NCI-H446 treated with DMSO at 0.1 percent for 48 hours (cell line): ENCODE results near the gene LARGE2.

Experiments
- DNase-seq: peaks from one replicate; lab custom pipeline; 2025; lab: John Stamatoyannopoulos, UW

LARGE2 gene

DNA sequence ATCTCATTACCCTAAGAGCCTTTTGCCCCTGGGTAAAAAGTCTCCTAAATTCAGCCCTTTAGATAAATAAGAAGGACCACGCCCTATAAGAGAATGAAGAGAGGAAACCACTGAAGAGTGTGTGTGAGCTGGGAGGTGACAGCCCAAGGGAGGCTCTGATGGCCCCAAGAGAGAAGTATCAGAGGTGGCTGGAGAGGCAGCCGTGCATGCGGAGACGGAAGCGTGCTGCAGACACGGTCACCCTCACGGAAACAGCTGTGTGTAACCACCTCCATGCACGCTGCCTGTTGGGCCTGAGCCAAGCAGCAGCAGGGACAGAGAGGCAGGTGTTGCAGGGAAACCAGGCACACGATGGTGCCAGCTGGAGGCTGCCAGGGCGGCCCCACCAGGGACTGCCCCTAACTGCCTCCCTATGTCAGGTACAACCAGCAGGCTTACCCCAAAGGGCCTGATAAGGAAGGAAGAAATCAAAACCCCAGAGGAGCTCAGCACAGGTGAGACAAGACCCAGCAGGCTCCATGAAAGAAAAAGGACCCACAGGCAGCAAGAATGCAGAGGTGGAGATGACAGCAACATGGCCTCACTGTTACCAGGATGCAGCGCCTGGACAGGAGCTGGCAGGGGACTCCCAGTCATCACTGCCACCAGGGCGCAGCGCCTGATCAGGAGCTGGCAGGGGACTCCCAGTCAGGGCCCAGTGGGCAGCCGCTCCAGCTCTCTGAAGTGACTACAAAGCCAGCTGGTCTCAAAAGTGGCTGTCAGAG, 7.8 kb downstream of the LARGE2 start:
- no peak for DNase-seq

DNA sequence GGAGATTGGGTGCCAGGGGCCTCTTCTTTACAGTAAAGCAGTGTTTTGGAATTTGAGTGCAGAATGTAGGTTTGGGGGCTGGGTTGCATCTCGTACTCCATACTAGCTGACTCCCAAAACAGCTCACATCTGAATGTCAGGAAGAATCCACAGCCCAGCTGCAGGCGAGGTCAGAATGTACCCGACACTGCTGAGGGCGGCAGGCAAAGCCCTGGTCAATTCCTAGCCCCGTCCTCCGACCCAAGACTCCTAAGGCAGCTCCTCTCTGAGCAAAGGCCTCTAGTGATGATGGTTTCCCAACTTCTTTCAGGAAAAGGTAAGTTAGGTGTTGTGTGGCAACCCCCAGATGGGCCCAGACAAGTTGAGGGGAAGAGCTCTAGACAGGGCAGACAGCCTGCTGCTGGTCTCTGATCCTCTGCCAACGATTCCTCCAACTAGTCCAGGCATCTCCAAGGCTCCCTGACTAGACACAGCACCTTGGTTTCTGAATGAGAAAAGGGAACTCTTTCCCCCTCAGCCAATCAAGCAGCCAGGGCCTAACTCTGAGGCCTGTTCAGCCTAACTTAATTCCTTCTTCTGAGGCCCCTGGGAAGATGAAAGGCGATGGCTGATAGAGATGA, 8.6 kb downstream of the LARGE2 start:
- DNase-seq: no peak

DNA sequence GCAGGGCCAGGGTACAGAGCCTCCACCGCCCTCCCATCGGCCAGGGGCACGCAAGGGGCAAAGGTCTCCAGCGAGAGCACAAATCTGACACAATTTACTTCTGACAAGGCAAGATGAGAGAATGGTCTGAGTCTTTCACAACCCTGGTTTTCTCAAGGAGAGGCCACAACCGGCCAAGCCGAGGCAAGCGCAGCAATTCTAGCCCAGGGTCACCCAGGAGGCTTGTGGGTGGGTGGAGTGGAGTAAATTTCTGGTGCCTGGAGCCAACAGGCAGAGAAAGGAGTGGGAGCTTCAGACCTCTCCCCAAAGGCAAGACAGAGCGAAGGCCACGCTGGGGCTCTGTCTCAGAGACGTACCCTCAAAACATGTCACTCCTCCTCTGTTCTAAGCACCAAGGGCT, 9.3 kb downstream of the LARGE2 start:
- DNase-seq: no peak

DNA sequence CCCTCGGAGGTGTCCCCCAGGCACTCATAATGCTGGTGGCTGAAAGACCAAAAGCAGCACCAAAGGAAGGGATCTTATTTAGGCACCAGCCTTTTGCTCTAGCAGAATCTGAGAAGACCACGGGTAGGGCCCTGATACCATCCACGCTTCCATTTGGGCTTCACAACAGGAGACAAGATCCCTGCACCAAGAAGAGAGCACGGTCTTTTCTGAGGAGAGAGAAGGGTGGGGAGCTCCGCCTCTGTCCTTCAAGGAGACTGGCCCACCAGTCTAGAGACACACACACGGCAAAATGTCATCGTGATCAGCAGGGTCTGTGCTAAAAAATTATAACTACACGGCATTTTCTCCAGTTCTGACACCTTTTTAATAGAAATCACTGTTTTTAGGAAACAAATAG, 9.8 kb downstream of the LARGE2 start:
- no peak for DNase-seq

DNA sequence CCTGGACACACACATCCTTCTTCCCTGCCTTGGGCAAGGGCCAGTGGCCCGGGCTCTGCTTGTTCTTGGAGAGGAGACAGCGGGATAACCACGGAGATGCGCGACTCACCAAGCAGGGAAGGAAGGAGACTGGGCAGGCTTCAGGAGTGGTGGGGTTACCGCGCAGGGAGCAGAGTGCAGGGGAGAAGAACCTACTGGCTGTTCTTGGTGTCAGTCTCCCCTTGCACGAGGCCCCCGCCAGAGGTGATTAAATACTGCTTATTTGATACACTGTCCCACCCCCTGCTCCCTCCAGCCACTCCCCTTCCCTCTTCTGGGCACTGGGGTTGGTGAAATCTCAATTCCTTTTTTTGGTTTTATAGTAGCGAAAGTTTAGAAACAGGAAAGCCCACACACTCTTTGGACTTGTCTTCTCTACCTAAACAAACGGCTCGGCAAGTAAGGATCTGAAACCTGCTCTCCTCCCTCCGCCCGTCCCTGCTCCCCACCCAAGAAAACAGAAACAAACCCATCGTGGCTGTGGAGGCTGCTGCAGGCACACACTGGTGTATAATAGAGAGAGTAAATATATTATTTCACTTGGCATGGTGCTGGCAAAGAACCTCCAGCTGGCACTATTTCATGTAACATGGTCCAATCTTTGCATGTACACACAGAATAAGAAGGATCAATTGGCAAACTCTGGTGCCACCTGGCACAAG, 10.8 kb downstream of the LARGE2 start:
- peak; percentile 20 for DNase-seq

DNA sequence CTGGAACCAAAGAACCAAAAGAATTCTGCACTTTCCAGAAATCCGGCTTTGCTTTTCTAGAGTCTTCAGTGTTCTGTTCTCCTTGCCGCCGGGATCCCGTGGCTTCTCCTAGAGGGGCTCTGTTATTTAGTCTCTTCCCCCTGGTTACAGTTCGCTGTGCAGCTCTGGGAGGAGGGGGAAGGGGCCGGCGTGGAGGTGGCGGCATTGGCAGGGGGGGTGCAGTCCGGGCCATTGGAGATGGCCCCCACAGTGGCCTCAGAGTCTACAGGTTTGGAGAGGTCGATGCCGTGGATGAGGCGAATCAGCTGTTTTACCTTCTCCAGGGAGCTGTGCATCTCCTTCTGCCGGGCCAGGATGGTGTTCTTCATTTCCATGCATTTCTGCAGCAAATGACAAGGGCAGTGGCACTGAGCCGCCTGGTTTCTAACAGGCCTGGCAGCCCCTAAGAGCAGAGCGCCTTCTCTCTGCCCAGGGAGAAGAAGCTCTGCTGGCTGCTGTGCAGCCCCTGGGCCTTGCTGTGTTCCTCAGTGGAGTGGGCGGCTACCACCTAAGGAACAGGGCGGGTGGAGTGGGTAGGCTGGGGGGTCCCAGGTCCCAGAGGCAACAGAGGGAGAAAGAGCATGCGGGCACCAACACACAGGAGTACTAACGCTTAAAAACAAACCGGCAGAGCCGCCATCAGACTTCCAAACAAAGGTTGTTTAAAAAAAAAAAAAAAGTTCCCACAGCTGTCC, 11.6 kb downstream of the LARGE2 start:
- no peak for DNase-seq

DNA sequence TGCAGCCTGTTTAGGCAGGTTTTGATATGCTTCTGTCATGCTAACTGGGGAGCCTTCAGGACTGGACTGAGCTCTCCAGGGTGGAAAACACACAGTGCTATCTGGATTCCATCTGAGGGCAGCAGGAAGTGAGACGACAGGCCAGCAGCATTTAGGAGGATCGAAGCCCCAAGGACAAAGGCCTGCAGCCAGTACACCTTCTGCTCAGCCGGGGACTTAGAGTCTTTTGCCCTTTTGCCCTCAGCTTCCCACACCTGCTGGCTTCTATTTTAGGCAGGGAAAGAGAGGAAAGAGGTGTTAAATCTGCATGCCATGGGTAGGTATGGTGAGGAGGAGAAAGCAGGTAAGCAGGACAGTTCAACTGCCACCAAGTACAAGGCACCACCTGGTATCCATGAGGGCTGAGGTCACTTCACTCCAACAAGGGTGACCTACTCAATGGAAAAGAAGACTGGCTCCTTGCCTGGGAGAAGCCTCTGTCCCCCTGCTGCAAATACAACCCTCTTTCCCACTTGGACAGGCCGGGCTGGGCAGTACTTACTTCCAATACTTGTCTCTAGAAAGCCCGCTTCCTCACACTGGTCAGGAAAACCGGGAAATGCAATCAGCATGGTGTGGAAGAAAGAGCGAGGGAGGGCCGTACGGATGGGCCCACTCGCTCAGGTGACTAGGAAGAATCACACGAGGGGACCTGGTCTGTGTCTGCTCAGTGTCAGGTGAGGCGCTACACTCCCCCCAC, 12.3 kb downstream of the LARGE2 start:
- no peak for DNase-seq

DNA sequence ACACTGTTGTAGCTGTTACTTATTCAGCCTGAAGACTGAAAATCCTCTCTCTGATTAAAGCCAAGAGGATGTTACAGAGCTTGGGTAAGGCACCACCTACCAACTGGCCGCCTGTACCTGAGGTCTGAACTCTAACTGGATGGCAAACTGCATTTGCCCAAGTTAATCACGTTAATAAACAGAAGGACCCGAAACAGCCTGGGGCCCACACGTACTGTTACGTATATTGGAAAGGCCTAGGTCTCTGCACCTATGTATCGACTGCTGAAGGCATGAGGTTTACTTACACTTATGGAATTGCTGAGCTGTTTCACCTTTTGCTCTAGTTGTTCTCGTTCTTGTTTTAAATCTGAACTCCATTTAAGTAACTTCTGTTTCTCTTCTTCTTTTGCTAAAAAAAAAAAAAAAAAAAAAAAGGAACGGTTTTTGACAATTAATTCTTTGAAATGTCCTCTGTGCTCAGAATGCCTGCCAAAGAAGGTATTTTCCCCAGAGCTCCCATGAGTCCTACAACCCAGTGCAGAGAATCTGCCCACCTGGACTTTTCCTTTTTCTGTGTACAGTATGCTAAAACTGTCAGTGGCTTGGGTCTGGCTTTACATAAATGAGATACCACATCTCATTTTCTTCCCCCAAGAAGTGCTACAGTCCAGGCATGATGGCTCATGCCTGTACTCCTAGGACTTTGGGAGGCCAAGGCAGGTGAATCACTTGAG, 13.1 kb downstream of the LARGE2 start:
- DNase-seq: no peak

DNA sequence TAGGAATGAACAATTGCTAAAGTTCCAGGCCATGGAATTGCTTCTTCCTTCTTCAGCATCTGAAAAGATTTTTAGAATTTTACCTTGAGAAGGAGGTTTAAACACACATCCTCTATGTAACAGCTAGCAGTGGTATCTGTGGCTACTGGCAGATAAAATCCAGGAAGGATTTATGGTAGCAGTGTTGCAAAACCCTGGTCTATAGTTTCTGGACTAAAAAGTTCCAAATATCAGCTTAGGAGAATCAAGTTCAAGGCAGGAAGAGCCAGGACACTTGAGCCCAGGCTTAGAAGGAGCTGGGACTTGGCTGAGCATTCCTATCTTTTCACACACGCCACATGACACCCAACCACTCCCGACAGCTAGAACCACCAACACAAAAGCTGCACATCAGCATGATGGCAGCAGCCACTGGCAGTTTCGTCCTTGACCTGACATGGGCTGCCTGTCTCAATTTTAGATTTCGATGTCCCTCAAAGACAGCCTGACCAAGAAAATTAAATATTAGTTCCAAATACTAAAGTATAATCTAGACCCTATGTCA, 14.1 kb downstream of the LARGE2 start:
- DNase-seq: no peak

DNA sequence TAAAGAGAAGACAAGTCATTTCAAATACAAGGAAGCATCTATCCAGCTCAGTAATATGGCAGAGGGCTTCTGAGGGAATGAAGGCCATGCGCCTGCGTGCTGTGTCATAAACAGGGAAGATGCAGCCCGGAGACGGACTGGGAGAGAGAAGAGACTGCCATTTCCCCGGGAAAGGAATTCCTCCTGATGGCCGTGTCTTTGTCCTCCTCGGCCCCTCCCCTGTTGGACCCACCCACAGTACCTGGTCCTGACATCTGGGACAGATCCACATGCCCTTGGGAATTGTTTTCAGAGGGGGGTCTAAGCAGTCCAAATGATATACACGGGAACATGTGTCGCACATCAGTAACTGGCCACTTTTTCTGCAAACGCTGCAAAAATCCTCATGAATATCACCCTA, 15.5 kb downstream of the LARGE2 start:
- DNase-seq: no peak

DNA sequence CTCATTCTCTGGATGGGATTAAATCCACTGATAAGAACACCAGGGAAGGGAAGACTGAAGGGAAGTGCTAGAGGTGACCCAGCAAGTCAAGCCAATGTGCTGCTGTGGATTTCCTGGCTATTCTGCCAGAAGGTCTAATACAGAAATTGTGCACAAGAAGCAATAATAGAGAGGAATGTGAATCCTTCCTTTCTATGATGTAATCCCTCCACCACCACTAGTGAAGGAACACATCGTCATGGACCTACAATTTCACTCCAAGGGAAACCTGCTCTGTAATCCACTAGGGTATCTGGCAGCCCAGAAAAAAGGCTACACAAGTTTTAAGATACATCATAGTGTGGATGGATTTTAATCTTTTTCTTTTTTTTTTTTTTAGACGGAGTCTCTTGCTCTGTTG, 17.4 kb downstream of the LARGE2 start:
- no peak for DNase-seq

DNA sequence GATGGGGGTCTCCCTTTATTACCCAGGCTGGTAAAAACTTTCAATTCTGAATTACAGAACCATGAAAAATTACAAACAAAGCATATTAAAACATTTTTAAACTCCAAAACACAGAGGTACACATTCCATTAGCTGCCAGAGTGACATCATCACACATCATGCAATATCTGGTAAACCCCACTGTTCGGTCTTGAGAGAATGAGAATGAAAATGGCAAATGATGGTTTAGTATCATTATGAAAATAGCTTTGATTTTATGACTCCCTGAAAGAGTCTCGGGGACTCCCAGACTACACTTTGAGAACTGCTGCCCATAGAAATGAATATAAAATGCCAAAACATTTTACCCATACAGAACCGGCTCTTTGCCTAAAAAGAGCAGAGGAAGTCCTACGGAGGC, 18.8 kb downstream of the LARGE2 start:
- DNase-seq: no peak

DNA sequence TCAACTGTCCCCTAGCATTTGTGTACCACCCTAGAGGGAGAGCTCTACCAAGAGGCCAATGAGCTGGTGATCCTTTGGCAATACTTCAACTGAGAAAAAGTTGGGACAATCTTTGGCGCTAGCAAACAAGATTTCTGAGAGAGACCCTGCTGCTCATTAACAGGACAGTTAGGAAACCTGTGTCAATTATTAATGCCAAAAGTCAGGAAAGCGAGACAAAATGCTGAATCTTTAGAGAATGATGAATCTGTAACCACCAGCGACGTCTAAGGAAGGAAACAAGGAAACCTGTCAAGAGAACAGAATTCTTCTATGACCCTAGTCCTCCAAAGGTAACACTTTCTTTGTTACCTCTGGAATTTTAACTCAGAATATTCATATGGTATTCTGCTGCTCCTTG, 19.9 kb downstream of the LARGE2 start:
- no peak for DNase-seq

DNA sequence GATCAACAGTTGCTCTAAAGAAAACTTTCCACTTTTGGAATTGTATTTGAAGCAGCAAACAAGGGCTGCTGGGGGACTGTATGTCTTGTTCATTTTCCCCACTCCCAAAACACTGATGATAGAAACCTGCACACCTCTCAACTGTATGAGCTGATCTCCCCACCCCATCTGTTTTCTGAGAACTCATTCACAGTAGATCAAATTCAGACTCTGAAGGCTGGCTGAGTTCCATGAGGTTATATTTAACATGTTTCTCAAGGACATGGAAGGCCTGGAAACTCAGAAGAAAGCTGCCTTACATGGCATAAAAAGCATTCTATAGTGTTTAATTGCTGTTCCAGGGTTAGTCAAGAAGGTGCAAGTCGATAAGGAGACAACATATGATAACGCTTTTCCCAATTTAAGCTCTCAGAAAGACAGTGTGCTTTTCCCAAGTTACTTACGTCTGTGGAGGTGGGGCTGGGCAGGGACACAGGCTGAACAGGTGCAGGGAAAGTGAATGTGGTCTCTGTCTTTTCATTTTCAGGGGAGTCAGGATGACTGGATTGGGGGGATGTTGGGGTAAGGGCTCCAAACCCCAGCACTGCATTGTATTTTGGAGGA, 23.0 kb downstream of the LARGE2 start:
- no peak for DNase-seq

DNA sequence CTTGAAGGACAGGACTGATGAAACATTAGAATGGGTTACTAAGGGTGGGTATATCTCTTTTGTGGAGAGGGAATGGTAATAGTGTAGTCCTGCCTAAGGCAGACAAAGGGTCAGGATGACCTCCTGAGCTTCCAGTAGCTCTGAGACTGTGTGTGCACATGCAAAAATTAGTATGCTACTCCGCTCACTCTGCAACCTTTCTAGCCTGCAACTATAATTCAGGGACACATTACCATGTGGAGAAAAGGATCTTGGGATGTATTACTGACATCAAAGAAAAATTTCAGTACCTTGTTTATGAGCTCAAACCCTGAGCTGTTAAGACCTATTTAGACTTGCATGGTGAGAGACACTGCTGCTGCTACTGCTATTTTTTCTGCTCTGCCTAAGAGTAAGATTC, 25.4 kb downstream of the LARGE2 start:
- DNase-seq: no peak

DNA sequence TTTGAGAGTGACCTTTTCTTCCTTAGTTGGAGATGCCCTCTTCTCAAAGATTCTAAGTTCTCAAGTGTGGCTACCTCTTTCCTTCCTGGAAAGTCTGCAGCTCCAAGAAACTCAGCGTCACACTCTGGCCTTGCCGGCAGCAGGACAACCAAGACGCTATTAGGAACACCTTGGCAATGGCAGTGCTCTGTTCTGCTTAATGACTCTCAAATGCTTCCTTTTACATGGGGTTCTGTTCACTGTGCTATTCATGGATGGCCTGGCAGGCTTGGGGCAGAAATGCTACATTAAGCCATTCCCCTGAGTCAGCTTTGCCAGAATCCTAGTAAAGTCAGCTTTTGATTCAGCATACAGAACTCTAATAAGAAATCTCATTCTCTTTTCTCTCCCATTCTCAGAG, 25.9 kb downstream of the LARGE2 start:
- DNase-seq: no peak

DNA sequence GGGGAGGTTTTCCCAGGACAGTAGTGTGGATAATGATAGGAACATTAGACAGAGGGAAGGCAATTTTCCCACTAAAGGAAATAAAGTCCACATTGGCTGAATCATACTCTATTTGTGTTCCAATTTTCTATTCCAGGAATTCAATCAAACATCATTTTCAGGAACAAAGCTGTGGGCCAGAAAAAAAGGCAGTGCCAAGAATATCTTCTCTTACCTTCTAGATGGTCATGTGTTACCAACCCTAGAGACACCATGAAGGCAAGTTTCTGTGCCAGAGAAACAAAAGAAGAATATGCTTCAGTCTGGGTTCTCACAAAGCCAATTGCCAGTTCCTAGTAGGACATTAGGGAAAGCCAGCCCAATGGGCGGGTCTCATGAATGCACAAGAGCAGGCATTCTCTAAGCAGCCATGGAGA, 27.5 kb downstream of the LARGE2 start:
- DNase-seq: no peak

DNA sequence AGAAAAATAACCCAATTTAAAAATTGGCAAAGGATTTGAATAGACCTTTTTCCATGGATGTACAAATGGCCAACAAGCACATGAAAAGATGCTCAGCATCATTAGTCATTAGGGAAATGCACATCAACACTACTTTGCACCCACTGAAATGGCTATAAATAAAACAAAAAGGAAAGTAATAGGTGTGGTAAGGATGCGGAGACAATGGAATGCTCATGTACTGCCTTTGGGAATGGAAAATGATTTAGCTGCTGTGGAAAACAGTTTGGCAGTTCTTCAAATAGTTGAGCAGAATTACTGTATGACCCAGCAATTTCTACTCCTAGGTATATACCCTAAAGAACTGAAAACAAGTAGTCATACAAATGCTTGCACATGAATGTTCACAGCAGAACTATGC, 37.4 kb downstream of the LARGE2 start:
- DNase-seq: no peak

DNA sequence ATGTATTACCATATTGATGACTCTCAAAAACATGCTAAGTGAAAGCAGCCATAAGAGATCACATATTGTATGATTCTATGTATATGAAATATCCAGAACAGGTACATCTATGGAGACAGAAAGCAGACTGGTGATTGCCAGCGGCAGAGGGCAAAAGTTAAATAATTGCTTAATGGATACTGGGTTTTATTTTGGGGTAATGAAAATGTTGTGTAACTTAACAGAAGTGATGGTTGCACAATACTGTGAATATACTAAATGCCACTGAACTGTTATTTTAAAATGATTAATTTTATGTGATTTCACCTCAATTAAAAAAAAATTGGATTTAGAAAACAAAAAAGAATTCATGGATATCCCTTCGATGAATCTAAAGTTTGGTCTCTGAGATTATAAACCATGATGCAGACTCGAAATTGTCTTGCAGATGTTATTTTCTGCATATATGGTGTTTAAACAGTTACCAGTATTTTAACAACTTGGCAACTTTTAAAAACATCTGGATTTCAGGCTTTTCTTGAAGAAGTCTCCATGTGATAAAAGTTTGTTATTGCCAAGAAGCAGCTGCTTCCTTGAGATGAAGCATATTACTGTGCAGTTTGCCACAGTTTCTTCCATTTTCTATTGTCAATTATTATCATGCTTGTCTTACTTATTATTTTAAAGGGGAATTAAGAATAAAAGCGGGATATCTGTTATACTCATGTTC, 38.1 kb downstream of the LARGE2 start:
- DNase-seq: no peak

DNA sequence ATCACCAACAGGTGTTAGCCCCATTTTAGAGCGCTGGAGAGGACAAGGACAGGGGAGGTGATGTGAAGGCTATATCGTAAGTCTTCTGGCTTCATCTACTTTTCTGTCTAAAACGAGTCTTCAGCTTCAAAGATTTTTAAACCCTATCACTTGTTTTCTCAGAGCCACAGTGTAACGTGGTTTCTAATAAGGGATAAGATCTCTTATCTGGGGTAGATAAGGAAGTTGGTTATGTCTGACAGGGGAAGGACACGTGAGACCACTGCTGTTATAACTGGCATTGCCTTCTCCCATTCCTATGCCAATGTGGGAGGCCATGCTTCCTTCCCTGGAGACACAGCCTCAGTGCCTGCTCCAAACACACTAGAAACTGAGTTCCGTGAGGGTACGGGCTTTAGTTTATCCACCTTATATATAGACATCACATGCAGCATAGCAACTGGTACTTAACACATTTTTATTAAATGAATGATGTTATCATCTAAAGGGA, 39.3 kb downstream of the LARGE2 start:
- no peak for DNase-seq
